H1 (cell line): ENCODE measurements around the gene SYNJ2. TPM values are rescaled to one million over a fixed set of nuclear protein-coding genes. Genes with fewer than 3 reads are reported as not detected.

Experiments used
- CREB1 ChIP-seq: IDR thresholded peaks from 2 replicates; pipeline ENCODE4 v1.6.1; 2012; ENCODE audit warnings: inconsistent platforms
- FOSL1 ChIP-seq: IDR thresholded peaks from 2 replicates; pipeline ENCODE4 v1.6.1; 2011; ENCODE audit warnings: mild to moderate bottlenecking, low read depth, low read length, moderate library complexity; ENCODE audit not compliant: insufficient read depth
- KDM1A ChIP-seq: fragments of 200-600, 300-600 bp; sonication (generic); IDR thresholded peaks from 2 replicates; pipeline ENCODE4 v1.7.1; 2016; ENCODE audit warnings: mild to moderate bottlenecking, low read length, borderline replicate concordance
- POLR2AphosphoS5 ChIP-seq: IDR thresholded peaks from 2 replicates; pipeline ENCODE4 v1.6.1; 2011; ENCODE audit warnings: low read depth, low read length
- RNF2 ChIP-seq: fragments of 200-900, 300-1000 bp; sonication (generic); IDR thresholded peaks from 2 replicates; pipeline ENCODE4 v1.7.1; 2016; ENCODE audit warnings: borderline replicate concordance, low read depth, mild to moderate bottlenecking, antibody characterized with exemption, low read length; ENCODE audit not compliant: poor library complexity, severe bottlenecking; ENCODE audit errors: missing control alignments
- RXRA ChIP-seq: IDR thresholded peaks from 2 replicates; pipeline ENCODE4 v1.6.1; 2011; ENCODE audit warnings: low read depth, mild to moderate bottlenecking, low read length, moderate library complexity; ENCODE audit not compliant: insufficient read depth
- SIN3A ChIP-seq, 2 experiments: IDR thresholded peaks in 1 of 2; conservative IDR thresholded peaks in 1 of 2; 2 replicates each; pipeline ENCODE4 v1.6.1; 2011 to 2012; ENCODE audit warnings: low read length in 2 of 2, improper control_type of control experiment in 1 of 2, low read depth in 1 of 2, mild to moderate bottlenecking in 1 of 2
- polyA plus RNA-seq, 7 experiments: library from polyadenylated mRNA; depleted of rRNA in 3 of 7; stranded (reverse) in 5 of 7; unstranded in 2 of 7; fragments of >200 nt in 5 of 7; fragments of 200-250 nt in 2 of 7; gene quantifications; 1 replicate in 5 of 7; 2 replicates in 1 of 7; 4 replicates in 1 of 7; pipeline versions ENCODE4 v1.2.1 to v1.2.3, GENCODE V29; 2011 to 2013; ENCODE audit warnings: missing spikeins in 2 of 7, mixed read lengths in 2 of 7
- total RNA-seq: library from RNA; stranded (reverse); fragmentation: NEBNext Ultra II Directional; extraction: Animal tissue kit (Norgen Biotek cat#: 25700); gene quantifications from 2 replicates; pipeline ENCODE4 v1.2.1, GENCODE V29; 2021
- TF ChIP-seq, protein P1 (sequence below): IDR thresholded peaks from 2 replicates; pipeline ENCODE4 v1.6.1; 2012; ENCODE audit warnings: inconsistent platforms

The SYNJ2 gene
- total and polyA plus RNA-seq, 2 of the 8 experiments (the other 6 are each of a cell fraction or from before 2014, with no cell fraction given) = 3.7 to 13.9 TPM

DNA sequence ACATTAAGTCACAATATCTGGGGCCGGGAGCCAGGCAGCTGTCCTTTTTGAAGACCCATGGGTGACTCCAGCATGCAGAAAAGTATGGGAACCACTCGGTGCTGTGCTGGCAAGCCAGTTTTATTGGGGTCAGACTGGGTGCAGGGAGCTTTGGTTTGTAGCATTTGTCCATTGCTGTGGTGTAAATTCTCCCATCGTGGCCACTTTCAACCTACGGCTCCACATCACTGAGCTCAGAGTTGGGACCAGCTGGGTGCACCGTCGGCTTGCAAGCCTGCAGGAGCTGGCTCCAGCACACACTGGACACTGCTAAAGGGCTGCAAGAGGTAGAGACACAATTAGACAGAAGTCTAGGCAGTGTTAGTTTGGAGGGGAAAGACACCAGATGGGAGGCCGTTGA, 66.9 kb downstream of the SYNJ2 start (continued):
- TF ChIP-seq FOSL1 (no peak), KDM1A (no peak), RXRA (no peak), CREB1 (no peak), RNF2 (no peak), POLR2AphosphoS5 (no peak), SIN3A (conservative IDR thresholded peaks at IDR 0.05 in 1 of 2, IDR thresholded peaks at IDR 0.05 in 1 of 2; ENCODE audit: low read depth in 1 of 2, low read length in 2 of 2) (no peak)
- TF ChIP-seq, protein P1, sequence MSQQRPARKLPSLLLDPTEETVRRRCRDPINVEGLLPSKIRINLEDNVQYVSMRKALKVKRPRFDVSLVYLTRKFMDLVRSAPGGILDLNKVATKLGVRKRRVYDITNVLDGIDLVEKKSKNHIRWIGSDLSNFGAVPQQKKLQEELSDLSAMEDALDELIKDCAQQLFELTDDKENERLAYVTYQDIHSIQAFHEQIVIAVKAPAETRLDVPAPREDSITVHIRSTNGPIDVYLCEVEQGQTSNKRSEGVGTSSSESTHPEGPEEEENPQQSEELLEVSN = no peak
